ENCODE results near the gene UBE2J2. TPM values are rescaled to one million over a fixed set of nuclear protein-coding genes. Genes with fewer than 3 reads are reported as not detected.

Gene UBE2J2
- total and polyA plus RNA-seq, 2 of the 13 experiments (the other 11 are each of a cell fraction or from before 2014, with no cell fraction given): 25.4 to 29.4 TPM

GRCh38 chr1:1231400-1232207, 42.0 kb downstream of the UBE2J2 start, which contains the start of gene SDF4 (continued):
- TF ChIP-seq PREB (CRISPR knock-in tag; IDR thresholded peaks at IDR 0.05): no peak
- no peak for TF ChIP-seq PLRG1 (conservative IDR thresholded peaks at IDR 0.05)
- no peak for TF ChIP-seq NFE2 (CRISPR knock-in tag; IDR thresholded peaks at IDR 0.05)
- peak; percentile 49; the same call in 1 of the 2 replicates for TF ChIP-seq ZFP91 (CRISPR knock-in tag; IDR thresholded peaks at IDR 0.05; ENCODE audit: borderline replicate concordance)
- TF ChIP-seq ONECUT2 (CRISPR knock-in tag; IDR thresholded peaks at IDR 0.05): no peak
- no peak for TF ChIP-seq GABPA (IDR thresholded peaks at IDR 0.05; ENCODE audit: low read depth, low read length)
- peak; percentile 70; the same call in 1 of the 2 replicates for TF ChIP-seq GABPA (CRISPR knock-in tag; IDR thresholded peaks at IDR 0.05; ENCODE audit: low read depth)
- TF ChIP-seq ZNF883 (CRISPR knock-in tag; IDR thresholded peaks at IDR 0.05; ENCODE audit: not compliant biosample characterization): peak; percentile 70
- no peak; the same call in 1 of the 2 replicates for TF ChIP-seq SPEN (CRISPR knock-in tag; IDR thresholded peaks at IDR 0.05; ENCODE audit: low read depth)
- no peak for TF ChIP-seq E2F5 (CRISPR knock-in tag; conservative IDR thresholded peaks at IDR 0.05)
- no peak for TF ChIP-seq SMYD3 (CRISPR knock-in tag; IDR thresholded peaks at IDR 0.05)
- TF ChIP-seq ZBTB37 (CRISPR knock-in tag; IDR thresholded peaks at IDR 0.05): no peak
- TF ChIP-seq FOXP4 (CRISPR knock-in tag; IDR thresholded peaks at IDR 0.05): peak; percentile 33; the same call in 1 of the 2 replicates
- TF ChIP-seq TBL1XR1 (IDR thresholded peaks at IDR 0.05; ENCODE audit: borderline replicate concordance, low read length, partially characterized antibody): no peak
- no peak for TF ChIP-seq CBX1 (IDR thresholded peaks at IDR 0.05; ENCODE audit: low read depth)

Data from HepG2 (cell line).